ENCODE measurements around the gene RGMB.

Gene RGMB

GRCh38 chr5:98770209-98770910, 3.1 kb upstream of the RGMB start (continued):
- peak; percentile 76; the same call in 1 of the 2 replicates for TF ChIP-seq ZSCAN18 (tag by site-specific recombination; IDR thresholded peaks at IDR 0.05)
- TF ChIP-seq ZNF513 (tag by site-specific recombination; IDR thresholded peaks at IDR 0.05), result no peak
- TF ChIP-seq ZIC2 (tag by site-specific recombination; IDR thresholded peaks at IDR 0.05), result peak; percentile 56; the same call in 1 of the 2 replicates
- TF ChIP-seq ZNF426 (tag by site-specific recombination; IDR thresholded peaks at IDR 0.05), result no peak
- peak; percentile 93; the same call in 1 of the 2 replicates for TF ChIP-seq ZNF324 (tag by site-specific recombination; IDR thresholded peaks at IDR 0.05)
- TF ChIP-seq AEBP2 (tag by site-specific recombination; IDR thresholded peaks at IDR 0.05; ENCODE audit: borderline replicate concordance), result no peak
- TF ChIP-seq ZNF768 (tag by site-specific recombination; IDR thresholded peaks at IDR 0.05), result no peak
- TF ChIP-seq ZNF548 (tag by site-specific recombination; IDR thresholded peaks at IDR 0.05), result no peak
- peak; percentile 47 for TF ChIP-seq PRDM10 (tag by site-specific recombination; IDR thresholded peaks at IDR 0.05)
- no peak for TF ChIP-seq ZNF174 (tag by site-specific recombination; IDR thresholded peaks at IDR 0.05)
- no peak for TF ChIP-seq ZSCAN16 (tag by site-specific recombination; IDR thresholded peaks at IDR 0.05)
- TF ChIP-seq ZNF501 (tag by site-specific recombination; IDR thresholded peaks at IDR 0.05), result no peak
- TF ChIP-seq ATF2 (tag by site-specific recombination; IDR thresholded peaks at IDR 0.05; ENCODE audit: low read depth), result peak; percentile 84
- no peak for TF ChIP-seq ZNF658 (tag by site-specific recombination; IDR thresholded peaks at IDR 0.05)
- no peak for TF ChIP-seq ZNF138 (tag by site-specific recombination; IDR thresholded peaks at IDR 0.05; ENCODE audit: borderline replicate concordance)
- no peak for TF ChIP-seq PBX3 (CRISPR knock-in tag; IDR thresholded peaks at IDR 0.05)
- TF ChIP-seq MEIS1 (CRISPR knock-in tag; IDR thresholded peaks at IDR 0.05; ENCODE audit: borderline replicate concordance), result no peak
- TF ChIP-seq ZNF704 (tag by site-specific recombination; IDR thresholded peaks at IDR 0.05), result no peak
- no peak for TF ChIP-seq ZNF488 (tag by site-specific recombination; IDR thresholded peaks at IDR 0.05)
- no peak for TF ChIP-seq ZNF148 (tag by site-specific recombination; IDR thresholded peaks at IDR 0.05; ENCODE audit: borderline replicate concordance)
- peak; percentile 68 for TF ChIP-seq ZNF2 (tag by site-specific recombination; IDR thresholded peaks at IDR 0.05)

All from HEK293 (cell line).